Measurements from ENCODE around the gene CPEB4.

Gene CPEB4

DNA sequence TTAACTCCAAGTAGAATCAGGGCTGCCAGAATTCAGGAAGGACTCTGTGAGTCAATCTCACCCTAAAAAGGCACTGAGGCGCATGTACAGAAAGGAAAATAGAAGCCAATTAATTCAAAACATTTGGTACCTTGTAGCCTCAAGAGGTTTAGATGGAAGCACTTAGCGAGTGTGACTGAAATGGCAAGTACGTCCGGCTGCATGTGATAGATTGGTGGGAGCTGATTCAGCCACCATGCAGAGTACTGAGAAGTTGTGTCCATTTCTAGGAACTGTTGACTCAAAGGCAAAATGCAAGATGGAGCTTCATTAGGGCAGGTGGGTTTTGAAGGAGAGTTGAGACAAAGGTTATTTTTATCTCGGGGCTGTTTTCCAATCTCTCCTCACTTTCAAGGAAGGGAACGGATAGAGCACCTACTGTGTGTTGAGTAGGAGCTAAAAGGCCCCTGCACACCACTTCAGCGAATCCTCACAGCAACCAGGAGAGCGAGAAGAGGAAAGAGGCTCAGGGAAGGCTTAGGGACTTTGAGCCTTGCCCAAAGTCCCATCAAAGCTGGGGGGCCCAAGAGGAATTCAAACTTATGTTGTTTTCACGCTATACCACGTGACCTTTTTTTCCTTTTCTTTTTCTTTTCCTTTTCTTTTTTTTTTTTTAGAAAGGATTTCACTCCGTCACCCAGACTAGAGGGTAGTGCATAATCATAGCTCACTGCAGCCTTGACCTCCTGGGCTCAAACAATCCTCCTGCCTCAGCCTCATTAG is 34.6 kb upstream of the CPEB4 start:
- no peak overlapping the region for H3K18ac ChIP-seq (ENCODE audit: low read length)

DNA sequence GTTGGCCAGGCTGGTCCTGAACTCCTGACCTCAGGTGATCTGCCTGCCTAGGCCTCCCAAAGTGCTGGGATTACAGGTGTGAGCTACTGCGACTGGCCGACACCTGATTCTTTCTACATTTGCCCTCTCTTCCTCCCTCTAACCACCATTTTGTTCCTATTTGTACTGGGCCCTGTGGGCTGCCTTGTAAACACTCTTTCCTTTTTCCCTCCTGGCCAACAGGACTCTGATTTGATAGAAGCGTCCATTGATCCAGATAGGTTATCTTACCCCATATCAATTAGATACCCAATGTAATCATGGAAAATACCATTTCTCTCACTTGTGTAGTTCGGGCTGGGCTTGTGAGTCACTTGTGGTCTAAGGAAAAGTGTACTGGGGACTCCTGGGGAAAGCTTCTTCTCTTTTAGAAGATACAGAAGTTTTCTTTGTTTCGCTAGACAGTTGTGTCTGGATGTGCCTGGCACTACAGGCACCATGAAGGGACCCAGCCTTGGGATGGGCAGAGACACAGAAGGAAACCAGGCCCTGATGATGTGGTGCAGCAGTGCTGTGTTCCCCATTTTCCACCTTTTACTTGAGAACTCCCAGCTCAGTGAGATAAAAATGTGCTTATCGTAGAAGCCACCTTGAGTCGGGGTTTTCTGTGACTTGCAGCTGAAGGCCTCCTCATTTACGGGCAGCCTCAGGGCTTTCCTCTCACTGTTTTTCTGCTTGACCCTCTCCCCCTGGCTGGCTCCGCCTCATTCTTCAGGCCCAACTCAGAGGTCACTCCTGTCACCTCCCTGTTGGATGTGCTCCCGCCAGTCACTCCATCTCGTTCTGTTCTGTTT is 32.8 kb upstream of the CPEB4 start:
- DNase-seq: no peak
- Histone ChIP-seq H2AK5ac (ENCODE audit: low read length) (no peak overlapping the region), H3K9me3 (ENCODE audit: insufficient read depth, low read depth, low read length) (no peaks in the 10 kb centered on the region), H2BK120ac (ENCODE audit: insufficient read depth, low read length, poor library complexity) (no peak overlapping the region), H4K12ac (ENCODE audit: low read depth, low read length) (no peak overlapping the region), H3K9ac (ENCODE audit: low read length) (no peak overlapping the region), H2AFZ (ENCODE audit: insufficient read depth, low read length, poor library complexity) (no peak overlapping the region), H3K27ac (ENCODE audit: low read depth, low read length) (peak overlapping the region; percentile 54), H4K91ac (ENCODE audit: low read depth, low read length) (peak overlapping the region; percentile 45), H3K4me1 (ENCODE audit: control insufficient read depth in 1 of 2, insufficient read depth in 2 of 2, low read length in 2 of 2) (peaks cover 17 to 20% of the 10 kb centered on the region in 2 experiments), H3K36me3 (ENCODE audit: control insufficient read depth in 1 of 2, insufficient read depth in 2 of 2, low read length in 2 of 2) (no peaks in the 10 kb centered on the region), H2BK12ac (ENCODE audit: low read length) (peak overlapping the region; percentile 75), H2BK5ac (ENCODE audit: low read depth, low read length, poor library complexity) (no peak overlapping the region), H4K8ac (ENCODE audit: low read depth, low read length) (peak overlapping the region; percentile 26), H3K79me2 (ENCODE audit: control insufficient read depth, insufficient read depth, low read length, poor library complexity) (no peaks in the 10 kb centered on the region), H3K4me2 (ENCODE audit: low read length) (no peak overlapping the region), H3K27me3 (ENCODE audit: insufficient read depth, low read length) (no peaks in the 10 kb centered on the region), H3K18ac (ENCODE audit: low read length) (no peak overlapping the region), H3K4me3 (ENCODE audit: low read depth, low read length) (no peak overlapping the region), H3K79me1 (ENCODE audit: low read length) (peaks cover 14% of the 10 kb centered on the region), H3K14ac (ENCODE audit: low read length) (no peak overlapping the region), H3K4ac (ENCODE audit: low read depth, low read length) (no peak overlapping the region), H3K23ac (ENCODE audit: low read length) (no peak overlapping the region)
- WGBS (ENCODE audit: extremely low coverage, insufficient coverage, insufficient read length): no CpG with 5 or more reads among the region's 11 CpGs

More for the DNA sequence above, 34.6 kb upstream of the CPEB4 start:
- no peak overlapping the region for H3K9ac ChIP-seq (ENCODE audit: low read length)
- no peaks in the 10 kb centered on the region for H3K79me2 ChIP-seq (ENCODE audit: control insufficient read depth, insufficient read depth, low read length, poor library complexity)
- H3K27me3 ChIP-seq (ENCODE audit: insufficient read depth, low read length): no peaks in the 10 kb centered on the region
- H2BK5ac ChIP-seq (ENCODE audit: low read depth, low read length, poor library complexity): no peak overlapping the region
- DNase-seq: no peak
- WGBS (ENCODE audit: extremely low coverage, insufficient coverage, insufficient read length): no CpG with 5 or more reads among the region's 11 CpGs
- no peak overlapping the region for H2AFZ ChIP-seq (ENCODE audit: insufficient read depth, low read length, poor library complexity)
- H3K23ac ChIP-seq (ENCODE audit: low read length): no peak overlapping the region
- no peak overlapping the region for H2BK120ac ChIP-seq (ENCODE audit: insufficient read depth, low read length, poor library complexity)
- no peaks in the 10 kb centered on the region for H3K9me3 ChIP-seq (ENCODE audit: insufficient read depth, low read depth, low read length)
- peaks cover 4% of the 10 kb centered on the region for H3K79me1 ChIP-seq (ENCODE audit: low read length)
- H3K4me1 ChIP-seq (ENCODE audit: control insufficient read depth in 1 of 2, insufficient read depth in 2 of 2, low read length in 2 of 2): peaks cover 6 to 7% of the 10 kb centered on the region in 2 experiments
- no peak overlapping the region for H4K91ac ChIP-seq (ENCODE audit: low read depth, low read length)
- no peak overlapping the region for H2BK12ac ChIP-seq (ENCODE audit: low read length)
- H2AK5ac ChIP-seq (ENCODE audit: low read length): no peak overlapping the region
- H3K4ac ChIP-seq (ENCODE audit: low read depth, low read length): no peak overlapping the region
- no peak overlapping the region for H3K4me3 ChIP-seq (ENCODE audit: low read depth, low read length)
- H3K27ac ChIP-seq (ENCODE audit: low read depth, low read length): no peak overlapping the region
- H3K4me2 ChIP-seq (ENCODE audit: low read length): no peak overlapping the region
- no peak overlapping the region for H4K12ac ChIP-seq (ENCODE audit: low read depth, low read length)
- no peak overlapping the region for H3K14ac ChIP-seq (ENCODE audit: low read length)
- H3K36me3 ChIP-seq (ENCODE audit: control insufficient read depth in 1 of 2, insufficient read depth in 2 of 2, low read length in 2 of 2): no peaks in the 10 kb centered on the region
- H4K8ac ChIP-seq (ENCODE audit: low read depth, low read length): no peak overlapping the region

GRCh38 chr5:173855995-173856656 is 32.0 kb upstream of the CPEB4 start:
- Histone ChIP-seq H3K79me2 (ENCODE audit: control insufficient read depth, insufficient read depth, low read length, poor library complexity) (peaks cover 3% of the 10 kb centered on the region), H3K4ac (ENCODE audit: low read depth, low read length) (no peak overlapping the region), H3K4me3 (ENCODE audit: low read depth, low read length) (no peak overlapping the region), H3K9me3 (ENCODE audit: insufficient read depth, low read depth, low read length) (no peaks in the 10 kb centered on the region), H3K18ac (ENCODE audit: low read length) (no peak overlapping the region), H3K79me1 (ENCODE audit: low read length) (peaks cover 17% of the 10 kb centered on the region), H4K8ac (ENCODE audit: low read depth, low read length) (no peak overlapping the region), H3K23ac (ENCODE audit: low read length) (no peak overlapping the region), H3K27me3 (ENCODE audit: insufficient read depth, low read length) (no peaks in the 10 kb centered on the region), H2AFZ (ENCODE audit: insufficient read depth, low read length, poor library complexity) (no peak overlapping the region), H2BK12ac (ENCODE audit: low read length) (peak overlapping the region; percentile 56), H3K27ac (ENCODE audit: low read depth, low read length) (no peak overlapping the region), H2BK5ac (ENCODE audit: low read depth, low read length, poor library complexity) (no peak overlapping the region), H3K36me3 (ENCODE audit: control insufficient read depth in 1 of 2, insufficient read depth in 2 of 2, low read length in 2 of 2) (no peaks in the 10 kb centered on the region), H4K91ac (ENCODE audit: low read depth, low read length) (peak overlapping the region; percentile 34), H3K14ac (ENCODE audit: low read length) (peak overlapping the region; percentile 28), H3K4me1 (ENCODE audit: control insufficient read depth in 1 of 2, insufficient read depth in 2 of 2, low read length in 2 of 2) (peaks cover 20 to 24% of the 10 kb centered on the region in 2 experiments), H3K4me2 (ENCODE audit: low read length) (no peak overlapping the region), H4K12ac (ENCODE audit: low read depth, low read length) (no peak overlapping the region), H2AK5ac (ENCODE audit: low read length) (no peak overlapping the region), H2BK120ac (ENCODE audit: insufficient read depth, low read length, poor library complexity) (peak overlapping the region; percentile 55), H3K9ac (ENCODE audit: low read length) (no peak overlapping the region)
- no peak for DNase-seq
- WGBS (ENCODE audit: extremely low coverage, insufficient coverage, insufficient read length): no CpG with 5 or more reads among the region's 2 CpGs

GRCh38 chr5:173857234-173857633 is 30.9 kb upstream of the CPEB4 start:
- Histone ChIP-seq H3K23ac (ENCODE audit: low read length) (no peak overlapping the region), H3K9ac (ENCODE audit: low read length) (no peak overlapping the region), H3K9me3 (ENCODE audit: insufficient read depth, low read depth, low read length) (no peaks in the 10 kb centered on the region), H4K12ac (ENCODE audit: low read depth, low read length) (no peak overlapping the region), H3K4ac (ENCODE audit: low read depth, low read length) (no peak overlapping the region), H3K36me3 (ENCODE audit: control insufficient read depth in 1 of 2, insufficient read depth in 2 of 2, low read length in 2 of 2) (no peaks in the 10 kb centered on the region), H3K18ac (ENCODE audit: low read length) (no peak overlapping the region), H3K14ac (ENCODE audit: low read length) (no peak overlapping the region), H3K4me2 (ENCODE audit: low read length) (no peak overlapping the region), H4K8ac (ENCODE audit: low read depth, low read length) (no peak overlapping the region), H4K91ac (ENCODE audit: low read depth, low read length) (no peak overlapping the region), H3K4me3 (ENCODE audit: low read depth, low read length) (no peak overlapping the region), H2BK12ac (ENCODE audit: low read length) (no peak overlapping the region), H3K79me2 (ENCODE audit: control insufficient read depth, insufficient read depth, low read length, poor library complexity) (peaks cover 3% of the 10 kb centered on the region), H2BK120ac (ENCODE audit: insufficient read depth, low read length, poor library complexity) (no peak overlapping the region), H2AK5ac (ENCODE audit: low read length) (no peak overlapping the region), H2BK5ac (ENCODE audit: low read depth, low read length, poor library complexity) (no peak overlapping the region), H3K79me1 (ENCODE audit: low read length) (peaks cover 17% of the 10 kb centered on the region), H2AFZ (ENCODE audit: insufficient read depth, low read length, poor library complexity) (no peak overlapping the region), H3K27me3 (ENCODE audit: insufficient read depth, low read length) (no peaks in the 10 kb centered on the region), H3K4me1 (ENCODE audit: control insufficient read depth in 1 of 2, insufficient read depth in 2 of 2, low read length in 2 of 2) (peaks cover 20 to 24% of the 10 kb centered on the region in 2 experiments), H3K27ac (ENCODE audit: low read depth, low read length) (no peak overlapping the region)
- DNase-seq: no peak
- no CpG with 5 or more reads among the region's 3 CpGs for WGBS (ENCODE audit: extremely low coverage, insufficient coverage, insufficient read length)
